Stimulated activated CD4-positive, alpha-beta T cell treated with anti-CD3 and anti-CD28 coated beads, Interleukin-2, amount 100 ng/mL, for 24 hours (primary cell): ENCODE measurements around the gene RUNX3.

Experiments
- DNase-seq, 2 donors: peaks; one replicate each; pipeline ENCODE4 v3.0.0-alpha.2; 2020

The RUNX3 gene

GRCh38 chr1:24946861-24947658 is 17.0 kb upstream of the RUNX3 start:
- no peak for DNase-seq

- DNase-seq, result no peak
These were observed 15.6 kb upstream of the RUNX3 start for GRCh38 chr1:24945354-24946326.

GRCh38 chr1:24944318-24944717 is 14.2 kb upstream of the RUNX3 start:
- no peak for DNase-seq

- no peak for DNase-seq
These were observed 12.7 kb upstream of the RUNX3 start for GRCh38 chr1:24942789-24943188.

- no peak for DNase-seq
These were observed 11.5 kb upstream of the RUNX3 start for GRCh38 chr1:24941564-24941963.

- no peak for DNase-seq
These were observed 10.2 kb upstream of the RUNX3 start for GRCh38 chr1:24940231-24940630.

- no peak for DNase-seq
These were observed 9.7 kb upstream of the RUNX3 start for GRCh38 chr1:24939675-24940193.

- no peak for DNase-seq
These were observed 9.1 kb upstream of the RUNX3 start for GRCh38 chr1:24939040-24939674.

GRCh38 chr1:24938276-24938675 is 8.2 kb upstream of the RUNX3 start:
- no peak for DNase-seq

- no peak for DNase-seq
These were observed 6.6 kb upstream of the RUNX3 start for GRCh38 chr1:24936684-24937083.

- DNase-seq, result no peak
These were observed 5.8 kb upstream of the RUNX3 start for GRCh38 chr1:24935615-24936484.

- DNase-seq, result no peak
These were observed 5.1 kb upstream of the RUNX3 start for GRCh38 chr1:24935196-24935526.

- no peak for DNase-seq
These were observed 4.5 kb upstream of the RUNX3 start for GRCh38 chr1:24934310-24935195.

GRCh38 chr1:24933468-24933867 is 3.4 kb upstream of the RUNX3 start:
- DNase-seq, result no peak

GRCh38 chr1:24932725-24933294 is 2.7 kb upstream of the RUNX3 start:
- no peak for DNase-seq

GRCh38 chr1:24932284-24932683 is 2.2 kb upstream of the RUNX3 start:
- peak; percentile 71 to 76 for DNase-seq

- DNase-seq, result no peak
These were observed 1.6 kb upstream of the RUNX3 start for GRCh38 chr1:24931468-24932231.

GRCh38 chr1:24931146-24931467 is 1.0 kb upstream of the RUNX3 start:
- DNase-seq, result no peak

GRCh38 chr1:24929398-24930259 is 447 bp downstream of the RUNX3 start:
- peak; percentile 52 to 65 for DNase-seq
